GM19351 (cell line): ENCODE results near the gene RFX6.
"Not testable (repeated sequence)": the region's sequence is repeated elsewhere in the genome, so short reads cannot be mapped to it uniquely, and the experiment has no call there.

Experiments used
- ATAC-seq: cut with Tn5 transposase; IDR thresholded peaks from one replicate; pipeline ENCODE4 v1.9.1; 2021; ENCODE audit warnings: mild to moderate bottlenecking, moderate library complexity; ENCODE audit not compliant: unreplicated experiment

Gene RFX6, protein sequence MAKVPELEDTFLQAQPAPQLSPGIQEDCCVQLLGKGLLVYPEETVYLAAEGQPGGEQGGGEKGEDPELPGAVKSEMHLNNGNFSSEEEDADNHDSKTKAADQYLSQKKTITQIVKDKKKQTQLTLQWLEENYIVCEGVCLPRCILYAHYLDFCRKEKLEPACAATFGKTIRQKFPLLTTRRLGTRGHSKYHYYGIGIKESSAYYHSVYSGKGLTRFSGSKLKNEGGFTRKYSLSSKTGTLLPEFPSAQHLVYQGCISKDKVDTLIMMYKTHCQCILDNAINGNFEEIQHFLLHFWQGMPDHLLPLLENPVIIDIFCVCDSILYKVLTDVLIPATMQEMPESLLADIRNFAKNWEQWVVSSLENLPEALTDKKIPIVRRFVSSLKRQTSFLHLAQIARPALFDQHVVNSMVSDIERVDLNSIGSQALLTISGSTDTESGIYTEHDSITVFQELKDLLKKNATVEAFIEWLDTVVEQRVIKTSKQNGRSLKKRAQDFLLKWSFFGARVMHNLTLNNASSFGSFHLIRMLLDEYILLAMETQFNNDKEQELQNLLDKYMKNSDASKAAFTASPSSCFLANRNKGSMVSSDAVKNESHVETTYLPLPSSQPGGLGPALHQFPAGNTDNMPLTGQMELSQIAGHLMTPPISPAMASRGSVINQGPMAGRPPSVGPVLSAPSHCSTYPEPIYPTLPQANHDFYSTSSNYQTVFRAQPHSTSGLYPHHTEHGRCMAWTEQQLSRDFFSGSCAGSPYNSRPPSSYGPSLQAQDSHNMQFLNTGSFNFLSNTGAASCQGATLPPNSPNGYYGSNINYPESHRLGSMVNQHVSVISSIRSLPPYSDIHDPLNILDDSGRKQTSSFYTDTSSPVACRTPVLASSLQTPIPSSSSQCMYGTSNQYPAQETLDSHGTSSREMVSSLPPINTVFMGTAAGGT

DNA sequence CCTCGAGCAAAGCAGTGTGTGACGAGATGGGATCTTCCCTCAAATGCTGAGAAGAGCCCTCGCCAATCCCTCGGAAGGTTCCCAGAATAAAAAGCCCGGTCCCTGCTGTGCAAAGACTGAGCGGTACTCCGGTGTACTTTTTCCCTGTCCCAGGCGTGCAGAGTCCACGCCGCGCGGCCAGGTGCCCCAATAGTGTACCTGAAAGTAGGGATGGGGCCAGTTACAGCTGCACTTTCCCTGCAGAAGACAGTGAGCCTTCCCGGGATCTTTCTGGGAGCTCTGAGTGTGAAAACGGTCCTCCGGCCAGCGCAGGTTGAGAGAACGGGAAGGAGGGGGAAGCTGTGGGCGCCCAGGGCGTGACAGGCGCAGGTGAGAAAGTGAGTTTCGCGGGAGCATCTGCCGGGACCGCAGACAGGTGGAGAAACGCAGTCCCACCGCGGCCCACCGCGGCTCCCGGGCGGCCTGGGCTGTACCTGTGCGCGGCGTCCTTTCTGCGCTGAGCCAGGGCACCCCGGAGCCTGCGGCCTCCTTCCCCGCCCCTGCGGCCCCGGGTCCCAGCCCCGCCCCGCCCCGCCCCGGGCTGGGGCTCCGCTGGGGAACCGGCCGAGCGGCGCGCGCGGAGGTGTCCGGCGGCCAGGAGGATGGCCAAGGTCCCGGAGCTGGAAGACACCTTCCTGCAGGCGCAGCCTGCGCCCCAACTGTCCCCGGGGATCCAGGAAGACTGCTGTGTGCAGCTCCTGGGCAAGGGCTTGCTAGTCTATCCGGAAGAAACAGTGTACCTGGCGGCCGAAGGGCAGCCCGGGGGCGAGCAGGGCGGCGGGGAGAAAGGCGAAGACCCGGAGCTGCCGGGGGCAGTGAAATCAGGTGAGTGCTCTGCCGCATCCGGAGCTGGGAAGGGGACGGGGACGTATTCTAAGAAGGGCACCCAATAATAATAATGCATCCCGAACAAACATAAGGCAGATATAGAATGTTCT is at the start of gene RFX6:
Gene RFX6 (plus strand): TSS at position 608 of the 977 bp plus-strand sequence. CDS start 34 bp downstream, at position 642.
- no peak for ATAC-seq

DNA sequence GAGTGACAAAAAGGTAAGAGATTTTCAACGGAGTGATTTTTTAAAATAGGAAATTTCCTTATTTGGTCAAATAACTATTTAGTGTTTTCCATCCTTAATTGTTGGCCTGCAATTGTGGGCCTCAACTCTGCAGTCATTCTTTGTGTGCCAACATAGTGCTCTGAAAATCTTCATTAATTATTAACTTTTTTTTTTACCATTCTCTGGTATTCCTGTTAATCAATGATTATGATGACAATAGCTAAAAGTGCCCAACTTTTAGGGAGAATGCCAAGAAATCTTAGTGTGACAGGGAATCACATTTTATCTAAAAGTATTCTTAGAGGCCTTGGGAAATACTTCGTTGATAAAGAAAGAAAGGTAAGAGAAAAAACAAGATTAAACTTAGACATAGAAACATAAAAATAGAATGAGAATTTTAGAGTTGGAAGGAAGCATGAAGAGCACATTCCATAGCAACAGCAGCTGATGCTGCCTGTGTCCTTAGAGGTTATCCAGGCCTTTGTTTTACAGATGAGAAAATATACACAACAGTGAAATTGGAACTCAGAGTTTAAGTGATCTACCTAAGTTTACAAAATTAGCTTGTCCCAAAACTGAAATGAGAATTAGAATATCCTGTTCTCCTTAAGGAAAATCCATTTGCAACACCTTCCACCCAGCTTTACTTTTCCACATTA is 49.3 kb upstream of the RFX6 start:
- ATAC-seq = no peak

DNA sequence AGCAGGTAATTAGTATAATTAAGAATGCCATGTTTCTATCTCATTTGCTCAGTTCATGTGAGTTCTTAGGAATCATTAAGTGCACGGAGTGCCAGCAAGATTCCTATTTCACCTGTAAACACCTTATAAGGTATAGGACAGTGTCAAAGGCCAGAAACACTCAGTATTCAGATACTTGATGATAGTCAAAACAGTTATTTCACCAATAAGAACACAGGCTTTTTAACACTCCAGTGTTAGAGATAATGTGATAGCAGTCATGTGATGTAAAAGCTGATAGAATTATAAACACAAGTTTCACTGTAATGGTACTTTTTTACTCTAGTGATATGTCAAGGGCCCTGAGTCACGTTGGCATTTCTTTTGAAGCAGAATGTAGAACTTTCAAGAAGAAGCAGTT is 48.1 kb upstream of the RFX6 start, which contains the start of gene GPRC6A:
Gene GPRC6A (minus strand): TSS at position 101 of the 400 bp plus-strand sequence. CDS start 70 bp downstream, at position 31.
- ATAC-seq = no peak

DNA sequence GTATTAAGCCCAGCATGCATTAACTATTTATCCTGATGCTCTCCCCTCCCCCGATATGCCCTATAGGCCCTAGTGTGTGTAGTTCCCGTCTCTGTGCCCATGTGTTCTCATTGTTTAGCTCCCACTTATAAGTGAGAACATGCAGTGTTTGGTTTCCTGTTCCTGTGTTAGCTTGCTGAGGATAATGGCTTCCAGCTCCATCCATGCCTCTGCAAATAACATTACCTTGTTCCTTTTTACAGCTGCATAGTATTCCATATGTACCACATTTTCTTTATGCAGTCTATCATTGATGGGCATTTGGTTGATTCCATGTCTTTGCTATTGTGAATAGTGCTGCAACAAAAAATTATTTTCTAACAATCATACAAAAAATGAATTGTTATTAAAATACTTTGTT is 42.5 kb upstream of the RFX6 start:
- not testable (repeated sequence) for ATAC-seq

DNA sequence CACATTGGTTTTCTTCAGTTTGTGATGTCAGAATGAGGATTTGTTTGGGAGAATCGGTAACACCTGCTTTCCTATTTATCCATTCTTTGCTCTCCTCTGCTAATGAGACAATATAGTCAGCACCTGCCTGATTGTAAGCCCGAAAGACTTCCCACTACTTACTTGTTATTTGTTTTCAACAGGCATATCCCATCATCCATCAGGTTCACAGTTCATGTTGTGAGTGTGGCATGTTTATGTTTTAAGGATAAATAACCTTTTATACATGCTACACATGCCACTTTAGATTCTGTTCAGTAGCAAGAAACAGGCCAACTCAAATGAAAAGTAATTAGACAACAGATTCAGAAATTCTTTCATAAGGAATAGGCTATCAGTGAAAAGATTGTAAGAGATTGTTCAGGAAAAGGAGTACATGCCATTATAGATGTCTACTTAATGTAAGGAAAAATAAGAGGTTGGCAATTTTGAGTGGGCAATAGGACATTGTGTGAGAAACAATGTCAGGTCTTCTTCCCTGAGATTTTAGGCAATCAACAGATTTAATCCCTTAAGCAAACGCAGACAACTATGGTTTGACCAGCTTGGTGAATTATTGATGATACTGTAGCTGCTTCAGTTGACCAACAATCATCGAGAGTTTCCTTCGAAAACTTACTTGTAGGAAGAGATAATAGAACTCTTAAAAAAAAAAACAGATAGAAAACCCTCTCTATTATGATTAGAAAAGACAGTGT is 40.3 kb upstream of the RFX6 start:
- no peak for ATAC-seq

DNA sequence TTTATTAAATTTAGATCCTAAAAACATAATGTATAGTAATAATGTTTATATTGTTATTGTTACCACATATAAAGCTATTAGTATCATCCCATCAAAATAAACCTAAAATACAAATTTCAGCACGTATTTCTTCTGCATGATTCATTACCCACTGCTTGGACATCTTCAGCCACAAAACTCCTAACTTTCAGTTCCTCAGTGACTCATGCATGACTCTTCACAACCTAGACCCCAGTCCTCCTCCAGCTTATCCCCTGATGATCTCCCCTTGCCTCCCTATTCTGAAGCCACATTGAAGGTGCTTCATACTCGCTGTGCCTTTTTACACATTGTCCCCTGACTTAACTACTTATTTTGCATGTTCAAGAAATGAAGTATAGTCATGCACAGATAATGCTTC is 37.0 kb upstream of the RFX6 start:
- ATAC-seq = no peak

DNA sequence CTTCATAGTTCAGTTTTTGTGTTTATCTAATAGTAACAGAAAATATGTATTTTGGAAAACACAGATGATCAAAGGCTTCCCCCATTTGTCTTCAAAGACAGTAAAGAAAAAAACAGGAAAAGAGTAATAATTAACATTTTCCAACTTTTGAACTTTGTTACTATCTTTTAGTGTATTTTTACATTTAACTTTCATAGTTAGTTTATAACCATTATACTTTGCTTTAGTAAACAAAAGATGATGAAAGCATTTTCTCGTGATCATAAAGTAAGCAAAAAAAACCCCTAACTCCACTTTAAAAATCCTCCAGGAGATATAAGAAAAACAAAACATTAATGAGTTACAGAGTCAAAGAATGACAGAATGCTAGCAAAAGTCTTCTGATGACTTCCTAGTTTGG is 34.6 kb upstream of the RFX6 start:
- no peak for ATAC-seq

DNA sequence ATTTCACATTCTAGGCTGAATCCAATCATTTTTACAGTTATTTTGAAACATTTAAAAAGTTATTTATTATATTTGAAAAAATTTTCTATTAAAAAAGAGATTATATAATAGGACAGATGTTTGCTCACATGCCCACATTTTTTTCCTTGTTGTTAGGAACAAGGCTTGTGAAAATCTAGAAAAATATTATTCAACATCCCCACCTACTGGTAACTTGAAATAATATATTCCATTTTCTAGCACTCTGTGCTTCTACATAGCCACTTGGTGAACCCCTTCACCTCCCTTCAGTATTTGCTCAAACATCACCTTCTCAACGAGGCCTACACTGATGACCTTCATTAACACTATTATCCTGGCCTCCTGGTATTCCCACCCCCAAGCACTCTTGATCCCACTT is 29.8 kb upstream of the RFX6 start:
- peak; percentile 72 for ATAC-seq

DNA sequence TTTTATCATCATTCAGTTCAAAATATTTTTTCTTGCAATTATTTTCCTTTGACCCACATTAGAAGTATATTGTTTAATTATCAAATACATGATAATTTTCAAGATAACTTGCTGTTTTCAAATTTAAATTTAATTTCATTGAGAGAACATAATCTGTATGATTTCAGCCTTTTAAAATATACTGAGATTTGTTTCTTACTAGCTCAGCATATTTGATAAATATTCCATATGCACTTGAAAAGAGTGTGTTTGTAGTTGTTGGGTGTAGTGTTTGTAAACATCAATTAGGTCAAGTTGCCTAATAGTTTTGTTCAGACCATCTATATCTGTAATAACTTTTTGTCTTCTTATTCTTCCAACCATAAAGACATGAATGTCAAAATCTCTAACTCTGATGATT is 19.0 kb upstream of the RFX6 start:
- ATAC-seq = no peak

DNA sequence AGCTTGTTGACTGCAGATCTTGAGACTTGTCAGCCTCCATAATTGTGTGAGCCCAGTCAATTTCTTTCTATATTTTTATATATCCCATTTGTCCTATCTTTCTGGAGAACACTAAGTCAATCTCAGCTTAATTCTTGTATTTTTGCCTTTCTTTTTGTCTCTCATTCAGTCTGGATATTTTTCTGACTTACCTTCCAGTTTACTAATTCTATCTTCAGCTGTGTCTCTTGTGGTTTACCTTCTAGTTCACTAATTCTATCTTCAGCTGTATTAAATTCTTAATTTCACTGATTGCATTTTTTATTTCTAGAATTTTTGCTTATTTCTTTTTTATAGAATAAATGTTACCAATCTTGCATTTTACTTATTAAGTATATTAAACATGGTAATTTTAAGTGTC is 17.8 kb upstream of the RFX6 start:
- ATAC-seq = no peak

DNA sequence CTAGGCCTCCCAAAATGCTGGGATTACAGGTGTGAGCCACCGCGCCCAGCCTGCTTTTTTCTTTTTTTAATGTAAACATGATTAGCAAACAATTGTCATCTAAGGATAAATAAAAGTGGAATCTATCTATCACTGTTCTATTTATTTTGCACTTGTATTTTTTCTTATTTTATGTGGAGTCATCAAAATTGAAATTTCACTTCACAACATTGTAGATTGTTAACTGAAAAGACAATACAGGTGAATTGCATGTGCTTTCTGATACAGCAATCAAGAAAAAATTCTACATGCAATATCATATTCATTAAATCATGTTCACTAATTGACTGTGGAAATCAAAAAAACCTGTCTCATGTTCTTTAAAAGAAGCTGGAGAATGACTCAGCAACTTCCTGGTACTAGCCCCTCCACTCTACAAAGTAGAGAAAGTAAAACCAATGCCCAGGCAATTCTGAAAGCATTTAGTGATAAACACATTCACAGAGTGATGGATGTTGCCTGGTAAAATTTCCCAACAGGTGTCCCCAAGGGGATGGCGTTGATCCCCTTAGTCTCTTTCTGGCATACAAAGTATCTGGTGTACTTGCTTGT is 10.7 kb upstream of the RFX6 start:
- ATAC-seq = peak; percentile 81

DNA sequence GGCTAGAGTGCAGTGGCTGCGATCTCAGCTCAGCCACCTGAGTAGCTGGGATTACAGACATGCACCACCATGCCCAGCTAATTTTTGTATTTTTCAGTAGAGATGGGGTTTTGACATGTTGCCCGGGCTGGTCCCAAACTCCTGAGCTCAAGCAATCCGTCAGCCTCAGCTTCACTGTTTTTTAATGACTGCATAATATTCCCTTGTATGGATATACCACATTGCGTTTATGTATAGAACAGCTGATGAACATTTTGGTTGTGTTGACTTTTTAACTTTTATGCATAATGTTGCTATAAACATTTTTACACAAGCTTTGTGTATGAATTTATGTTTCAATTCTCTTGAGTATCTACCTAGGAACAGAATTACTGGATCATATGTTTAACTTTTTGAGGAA is 4.3 kb upstream of the RFX6 start:
- no peak for ATAC-seq

DNA sequence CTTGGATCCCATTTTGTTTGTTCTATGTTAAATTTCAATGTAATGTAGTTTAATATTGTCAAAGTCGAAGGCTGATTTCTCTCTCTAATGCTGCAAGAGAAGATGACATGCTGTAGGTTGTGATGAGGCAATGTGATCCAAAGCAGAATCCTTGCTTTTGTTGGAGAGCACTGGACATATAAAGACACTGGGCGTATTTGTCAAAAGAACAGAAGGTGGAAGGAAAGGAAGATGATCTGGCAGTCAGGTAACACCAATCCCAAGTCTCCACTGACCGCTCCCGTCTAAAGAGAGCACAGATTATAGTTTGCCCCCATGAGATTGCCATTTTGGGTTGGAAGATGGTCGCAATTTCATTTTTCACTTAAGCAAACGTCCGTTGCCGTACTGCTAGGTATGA is 935 bp upstream of the RFX6 start:
- ATAC-seq = no peak

DNA sequence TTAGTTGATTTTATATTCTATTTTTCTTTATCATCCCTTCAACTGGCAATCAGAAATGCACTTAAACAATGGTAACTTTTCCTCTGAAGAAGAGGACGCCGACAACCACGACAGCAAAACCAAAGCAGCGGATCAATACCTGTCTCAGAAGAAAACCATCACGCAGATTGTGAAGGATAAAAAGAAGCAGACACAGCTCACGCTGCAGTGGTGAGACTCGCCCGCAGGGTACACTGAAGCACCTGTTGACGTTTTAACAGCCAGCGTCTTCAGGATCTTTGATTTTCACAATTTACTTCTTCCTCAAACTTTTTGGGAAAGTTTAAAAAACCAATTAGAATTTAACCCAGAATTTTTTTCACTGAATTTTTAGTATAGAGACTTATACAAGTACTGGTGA is 701 bp downstream of the RFX6 start:
- no peak for ATAC-seq

DNA sequence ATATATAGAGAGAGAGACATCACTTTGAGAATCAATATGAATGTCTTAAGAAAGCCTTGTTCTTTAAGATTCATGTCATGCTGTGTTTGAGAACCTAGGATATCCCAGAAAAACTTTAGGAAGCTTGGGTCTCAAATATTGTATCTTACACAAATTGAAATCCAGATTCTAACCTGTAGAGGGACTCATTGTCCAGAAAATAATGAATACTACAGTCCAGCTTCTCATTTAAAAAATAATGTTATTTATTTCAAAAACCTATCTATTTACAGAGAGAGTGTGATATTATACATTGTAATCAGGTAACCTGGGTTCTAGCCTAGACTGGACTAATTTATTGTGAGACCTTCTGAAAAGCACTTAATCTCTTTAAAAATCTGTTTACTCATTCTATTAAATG is 4.2 kb downstream of the RFX6 start:
- ATAC-seq = no peak

DNA sequence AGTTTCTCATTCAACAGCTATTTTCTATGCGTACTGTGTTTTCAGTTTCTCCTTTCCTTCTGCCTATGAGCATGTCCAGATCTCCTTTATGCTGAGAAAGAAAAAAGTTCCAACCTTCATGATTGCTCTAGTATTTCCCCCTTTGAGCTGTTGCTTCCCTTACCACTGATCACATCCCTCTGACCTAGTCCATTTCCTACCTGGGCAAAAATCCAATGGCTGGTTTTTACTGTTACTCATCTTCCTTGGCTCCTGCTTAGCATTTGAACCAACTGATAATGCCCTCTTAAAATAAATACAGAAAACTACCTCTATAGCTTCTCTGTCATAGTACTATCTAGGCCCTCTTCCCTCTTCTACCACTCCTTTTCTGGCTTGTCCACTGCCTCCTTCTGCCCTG is 6.0 kb downstream of the RFX6 start:
- no peak for ATAC-seq

DNA sequence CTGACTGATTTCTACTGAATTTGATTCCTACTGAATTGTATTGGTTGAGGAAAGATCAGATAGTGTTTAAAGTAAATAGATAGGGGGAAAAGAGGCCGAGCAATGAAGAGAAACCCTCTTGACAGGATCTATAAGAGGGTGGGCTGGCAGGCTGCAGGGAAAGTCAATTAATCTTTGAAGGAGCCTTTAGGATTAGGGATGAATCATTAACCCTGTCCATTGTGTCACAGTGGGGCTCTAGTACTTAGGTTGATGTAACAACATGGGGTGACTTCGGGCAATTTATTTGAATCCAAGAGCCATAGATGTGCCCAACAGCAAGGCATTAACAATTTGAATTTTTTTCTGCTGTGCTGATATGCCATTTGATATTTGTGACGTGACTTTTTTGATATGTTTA is 7.5 kb downstream of the RFX6 start:
- ATAC-seq = no peak

DNA sequence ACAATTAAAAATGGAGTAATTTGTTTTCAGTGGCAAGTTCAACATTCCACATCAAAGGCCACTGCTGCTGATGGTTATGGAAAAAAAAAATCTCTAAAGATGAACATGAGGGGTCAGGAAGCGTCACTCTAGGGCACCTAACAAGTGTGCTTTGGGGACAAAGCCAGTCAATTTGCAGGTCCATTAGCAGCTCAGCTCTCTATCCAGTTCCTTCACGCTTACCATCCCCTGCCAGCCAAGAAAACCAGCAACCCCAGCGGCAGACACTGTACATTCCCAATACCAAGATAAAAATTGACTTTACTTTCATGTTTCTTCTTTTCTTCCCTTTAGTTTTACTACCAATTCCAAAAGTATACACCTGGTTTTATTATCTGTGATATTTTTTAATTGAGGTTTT is 10.1 kb downstream of the RFX6 start:
- ATAC-seq = no peak

DNA sequence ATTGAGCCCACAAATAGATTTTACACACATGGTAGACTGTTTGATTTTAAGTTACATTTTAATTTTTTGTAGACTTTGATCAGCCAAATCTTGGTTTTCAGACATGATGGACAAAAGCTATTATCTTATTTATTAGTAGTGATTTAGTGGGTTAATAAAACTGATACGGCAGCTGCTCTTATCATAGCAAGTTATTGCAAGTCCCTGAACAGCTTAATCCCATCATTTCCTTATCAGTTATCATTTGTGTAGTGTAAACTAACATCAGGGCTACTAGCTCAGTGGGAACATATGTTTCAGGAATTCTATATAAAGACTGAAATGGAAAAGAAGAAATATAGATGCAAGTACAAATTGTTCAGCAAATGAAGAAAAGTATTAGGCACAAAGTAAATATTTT is 10.9 kb downstream of the RFX6 start:
- ATAC-seq = no peak
